Neuron (in vitro differentiated cells): Measurements from ENCODE around the gene SUPV3L1.
A peak's percentile ranks its signal among the peaks of the same experiment; 100 is the strongest.

Experiments used
- H2AFZ ChIP-seq: one replicate; pipeline ENCODE4 v1.6.1; 2013; ENCODE audit warnings: low read depth, mild to moderate bottlenecking, inconsistent platforms, low read length, moderate library complexity
- H3K27me3 ChIP-seq: one replicate; pipeline ENCODE4 v1.6.1; 2013; ENCODE audit warnings: low read length; ENCODE audit not compliant: insufficient read depth
- H3K36me3 ChIP-seq: one replicate; pipeline ENCODE4 v1.6.1; 2013; ENCODE audit warnings: low read length; ENCODE audit not compliant: insufficient read depth
- H3K4me1 ChIP-seq: one replicate; pipeline ENCODE4 v1.6.1; 2013; ENCODE audit warnings: low read length; ENCODE audit not compliant: insufficient read depth
- H3K4me3 ChIP-seq: 2 replicates; pipeline ENCODE4 v1.5.1; 2013; ENCODE audit warnings: mild to moderate bottlenecking, low read length, moderate library complexity
- H3K9me3 ChIP-seq: one replicate; pipeline ENCODE4 v1.6.1; 2013; ENCODE audit warnings: low read length

The SUPV3L1 gene

DNA sequence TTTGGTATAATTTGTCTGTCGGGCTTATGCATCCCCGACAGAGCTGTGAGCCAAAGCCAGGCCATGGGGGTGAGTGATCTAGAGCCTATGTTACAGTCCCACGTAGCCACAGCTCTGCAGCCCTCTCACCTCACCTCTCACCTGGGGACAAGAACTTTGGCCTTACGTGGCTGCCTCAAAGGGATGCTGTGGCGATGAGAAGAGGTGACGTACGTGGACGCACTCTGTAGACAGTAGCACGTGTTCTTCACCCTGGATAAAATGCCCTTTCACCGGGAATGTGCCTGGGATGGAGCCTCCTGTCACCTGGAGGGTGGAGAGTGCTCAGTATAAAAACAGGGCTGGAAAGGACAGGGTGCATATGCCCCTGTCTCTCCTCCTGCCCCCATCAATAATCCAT is 45.6 kb downstream of the SUPV3L1 start:
- Histone ChIP-seq H3K27me3 (peaks cover 11% of the 10 kb centered on the region), H3K36me3 (no peaks in the 10 kb centered on the region)

GRCh38 chr10:69226919-69227450 is 47.0 kb downstream of the SUPV3L1 start:
- Histone ChIP-seq H3K27me3 (peaks cover 12% of the 10 kb centered on the region), H3K9me3 (no peaks in the 10 kb centered on the region), H3K4me1 (no peaks in the 10 kb centered on the region), H2AFZ (no peak overlapping the region), H3K4me3 (no peak overlapping the region), H3K36me3 (no peaks in the 10 kb centered on the region)

More for the DNA sequence above, 45.6 kb downstream of the SUPV3L1 start:
- no peak overlapping the region for H2AFZ ChIP-seq
- H3K9me3 ChIP-seq, result no peaks in the 10 kb centered on the region
- no peaks in the 10 kb centered on the region for H3K4me1 ChIP-seq
- H3K4me3 ChIP-seq, result no peak overlapping the region

DNA sequence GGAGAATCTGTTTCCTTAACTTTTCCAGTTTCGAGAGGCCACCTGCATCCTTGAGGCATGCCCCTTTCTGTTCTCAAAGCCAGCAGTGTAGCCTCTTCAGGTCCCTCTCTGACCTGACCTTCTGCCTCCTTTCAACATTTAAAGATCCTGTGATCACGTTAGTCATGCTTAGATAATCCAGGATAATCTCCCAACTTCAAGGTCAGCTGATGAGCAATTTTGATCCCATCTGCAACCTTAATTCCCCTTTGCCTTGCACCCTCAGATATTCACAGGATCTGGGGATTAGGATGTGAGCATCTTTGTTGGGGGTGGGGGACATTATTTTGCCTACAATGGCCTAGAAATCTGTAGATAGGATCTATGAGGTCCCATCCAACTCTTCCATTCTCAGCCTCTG is 48.1 kb downstream of the SUPV3L1 start:
- H3K36me3 ChIP-seq, result no peaks in the 10 kb centered on the region
- H3K9me3 ChIP-seq, result no peaks in the 10 kb centered on the region
- no peak overlapping the region for H2AFZ ChIP-seq
- no peak overlapping the region for H3K4me3 ChIP-seq
- peaks cover 6% of the 10 kb centered on the region for H3K4me1 ChIP-seq
- peaks cover 15% of the 10 kb centered on the region for H3K27me3 ChIP-seq

GRCh38 chr10:69229616-69229916 is 49.5 kb downstream of the SUPV3L1 start:
- no peak overlapping the region for H3K4me3 ChIP-seq
- H3K27me3 ChIP-seq, result peaks cover 15% of the 10 kb centered on the region
- peaks cover 8% of the 10 kb centered on the region for H3K4me1 ChIP-seq
- no peaks in the 10 kb centered on the region for H3K36me3 ChIP-seq
- no peak overlapping the region for H2AFZ ChIP-seq
- H3K9me3 ChIP-seq, result no peaks in the 10 kb centered on the region

DNA sequence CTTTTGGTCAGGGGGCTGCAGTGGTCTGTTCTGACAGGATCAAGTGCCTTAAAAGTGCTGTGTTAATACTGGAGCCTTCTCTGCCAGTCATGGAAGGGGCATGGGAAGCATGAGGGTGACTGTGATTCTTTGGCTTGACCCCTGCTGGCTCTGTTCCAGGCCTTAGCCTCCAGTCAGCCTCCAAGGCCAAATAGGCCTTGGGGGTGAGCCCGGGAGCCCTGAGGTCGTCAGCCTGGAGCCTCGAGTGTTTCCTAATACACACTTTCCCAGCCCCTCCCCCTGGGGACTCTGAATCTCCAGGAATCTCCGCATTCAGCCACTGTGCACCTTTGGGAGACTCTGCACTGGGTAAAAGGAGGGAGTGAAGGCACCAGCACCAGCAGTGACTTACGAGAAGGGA is 50.1 kb downstream of the SUPV3L1 start:
- Histone ChIP-seq H2AFZ (no peak overlapping the region), H3K36me3 (no peaks in the 10 kb centered on the region), H3K4me1 (peaks cover 8% of the 10 kb centered on the region), H3K27me3 (peaks cover 15% of the 10 kb centered on the region), H3K9me3 (no peaks in the 10 kb centered on the region), H3K4me3 (no peak overlapping the region)

GRCh38 chr10:69232252-69232651 is 52.2 kb downstream of the SUPV3L1 start:
- Histone ChIP-seq H3K4me3 (no peak overlapping the region), H3K36me3 (no peaks in the 10 kb centered on the region), H2AFZ (no peak overlapping the region), H3K27me3 (peaks cover 8% of the 10 kb centered on the region), H3K9me3 (no peaks in the 10 kb centered on the region), H3K4me1 (peaks cover 8% of the 10 kb centered on the region)

- Histone ChIP-seq H2AFZ (peak overlapping the region; percentile 3), H3K4me3 (no peak overlapping the region), H3K4me1 (peaks cover 10% of the 10 kb centered on the region), H3K27me3 (peaks cover 8% of the 10 kb centered on the region), H3K9me3 (no peaks in the 10 kb centered on the region), H3K36me3 (no peaks in the 10 kb centered on the region)
These were observed 52.9 kb downstream of the SUPV3L1 start for GRCh38 chr10:69232736-69233480.

DNA sequence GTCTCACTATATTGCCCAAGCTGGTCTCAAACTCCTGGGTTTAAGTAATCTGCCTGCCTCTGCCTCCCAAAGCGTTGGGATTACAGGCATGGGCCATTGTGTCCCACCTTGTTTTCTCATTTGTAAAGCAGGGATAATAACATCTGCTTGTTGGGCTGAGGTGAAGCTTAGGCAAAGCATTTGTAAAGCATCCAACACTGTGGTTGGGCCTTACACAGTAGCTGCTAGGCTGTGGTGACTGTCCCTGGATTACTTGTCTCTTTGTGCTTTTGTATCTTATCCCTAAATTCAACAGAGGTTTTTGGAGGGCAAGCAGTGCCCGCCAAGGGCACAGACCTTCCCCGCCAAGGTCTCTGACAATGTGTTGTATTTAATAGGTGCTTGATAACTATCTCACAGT is 54.4 kb downstream of the SUPV3L1 start:
- Histone ChIP-seq H3K4me1 (peaks cover 10% of the 10 kb centered on the region), H3K36me3 (no peaks in the 10 kb centered on the region), H3K27me3 (peaks cover 13% of the 10 kb centered on the region), H3K4me3 (no peak overlapping the region), H2AFZ (no peak overlapping the region), H3K9me3 (no peaks in the 10 kb centered on the region)

- Histone ChIP-seq H3K4me1 (peaks cover 13% of the 10 kb centered on the region), H3K4me3 (no peak overlapping the region), H3K36me3 (no peaks in the 10 kb centered on the region), H2AFZ (no peak overlapping the region), H3K27me3 (peaks cover 9% of the 10 kb centered on the region), H3K9me3 (no peaks in the 10 kb centered on the region)
These were observed 57.6 kb downstream of the SUPV3L1 start for GRCh38 chr10:69237528-69238159.

GRCh38 chr10:69239136-69239535 is 59.1 kb downstream of the SUPV3L1 start:
- Histone ChIP-seq H3K27me3 (peaks cover 9% of the 10 kb centered on the region), H3K4me1 (peaks cover 13% of the 10 kb centered on the region), H3K4me3 (no peak overlapping the region), H3K9me3 (no peaks in the 10 kb centered on the region), H3K36me3 (no peaks in the 10 kb centered on the region), H2AFZ (no peak overlapping the region)

DNA sequence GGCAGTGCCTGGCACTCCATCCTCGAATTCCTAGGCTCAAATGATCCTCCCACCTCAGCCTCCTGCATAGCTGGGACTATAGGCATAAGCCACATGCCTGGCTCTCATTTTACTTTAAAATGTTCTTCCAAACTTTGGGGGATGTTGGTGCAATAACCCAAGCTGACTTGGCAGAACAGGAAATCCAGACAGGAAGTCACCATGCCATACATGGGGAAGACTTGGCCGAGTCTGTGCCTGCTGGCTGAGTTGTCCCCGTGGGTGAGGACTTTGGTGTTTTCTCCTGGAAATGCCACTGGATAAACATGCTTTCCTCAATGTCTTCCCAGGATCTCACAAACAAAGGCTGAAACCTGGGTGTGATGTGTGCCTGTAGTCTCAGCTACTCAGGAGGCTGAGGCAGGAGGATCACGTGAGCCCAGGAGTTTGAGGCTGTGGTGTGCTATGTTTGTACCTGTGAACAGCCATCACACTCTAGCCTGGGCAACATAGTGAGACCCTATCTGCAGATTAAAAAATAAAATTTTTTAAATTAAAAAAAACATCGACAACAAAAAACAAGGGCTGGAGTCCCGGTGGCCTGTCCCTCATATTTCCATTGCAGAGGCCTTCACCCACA is 59.9 kb downstream of the SUPV3L1 start:
- Histone ChIP-seq H3K27me3 (peaks cover 9% of the 10 kb centered on the region), H3K4me1 (peaks cover 13% of the 10 kb centered on the region), H3K9me3 (no peaks in the 10 kb centered on the region), H3K4me3 (no peak overlapping the region), H2AFZ (no peak overlapping the region), H3K36me3 (no peaks in the 10 kb centered on the region)

DNA sequence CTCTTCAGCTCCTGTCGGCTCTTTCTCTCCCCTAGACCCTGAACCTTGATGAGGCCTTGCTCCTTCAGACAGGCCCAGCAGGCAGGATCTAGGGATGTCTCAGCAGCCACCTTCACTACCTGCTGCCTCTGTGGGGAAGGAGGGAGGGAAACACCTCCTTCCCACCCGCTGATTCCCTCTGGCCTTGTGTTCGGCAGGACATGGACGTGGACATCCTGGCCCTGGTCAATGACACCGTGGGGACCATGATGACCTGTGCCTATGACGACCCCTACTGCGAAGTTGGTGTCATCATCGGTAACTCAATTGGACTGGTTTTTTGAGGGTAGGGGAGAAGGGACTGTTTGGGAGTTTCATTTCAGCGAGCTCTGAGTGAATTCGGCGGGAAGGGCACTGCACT is 60.4 kb downstream of the SUPV3L1 start:
- H2AFZ ChIP-seq, result no peak overlapping the region
- H3K9me3 ChIP-seq, result no peaks in the 10 kb centered on the region
- H3K4me1 ChIP-seq, result peaks cover 13% of the 10 kb centered on the region
- H3K4me3 ChIP-seq, result no peak overlapping the region
- no peaks in the 10 kb centered on the region for H3K36me3 ChIP-seq
- H3K27me3 ChIP-seq, result peaks cover 9% of the 10 kb centered on the region

DNA sequence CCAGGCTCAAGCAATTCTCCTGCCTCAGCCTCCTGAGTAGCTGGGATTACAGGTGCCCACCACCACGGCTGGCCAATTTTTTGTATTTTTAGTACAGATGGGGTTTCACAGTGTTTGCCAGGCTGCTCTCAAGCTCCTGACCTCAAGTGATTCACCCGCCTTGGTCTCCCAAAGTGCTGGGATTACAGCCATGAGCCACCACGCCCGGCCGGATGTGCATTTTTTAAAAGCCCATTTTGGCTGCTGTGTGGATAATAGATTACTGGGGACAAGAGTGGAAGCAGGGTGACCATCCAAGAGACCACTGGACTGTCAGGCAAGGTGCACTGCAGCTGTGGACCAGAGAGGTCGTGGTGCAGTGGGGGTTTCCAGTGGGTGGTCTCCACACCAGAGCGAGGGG is 61.5 kb downstream of the SUPV3L1 start:
- Histone ChIP-seq H2AFZ (no peak overlapping the region), H3K27me3 (peaks cover 12% of the 10 kb centered on the region), H3K9me3 (no peaks in the 10 kb centered on the region), H3K4me3 (no peak overlapping the region), H3K4me1 (peaks cover 13% of the 10 kb centered on the region), H3K36me3 (no peaks in the 10 kb centered on the region)
